NCI-H146 treated with DMSO at 0.1 percent for 48 hours (cell line): ENCODE results near the gene SUPT4H1.

Experiments
- DNase-seq: peaks from one replicate; lab custom pipeline; 2025; ENCODE audit not compliant: unreplicated experiment; lab: John Stamatoyannopoulos, UW

SUPT4H1 gene

DNA sequence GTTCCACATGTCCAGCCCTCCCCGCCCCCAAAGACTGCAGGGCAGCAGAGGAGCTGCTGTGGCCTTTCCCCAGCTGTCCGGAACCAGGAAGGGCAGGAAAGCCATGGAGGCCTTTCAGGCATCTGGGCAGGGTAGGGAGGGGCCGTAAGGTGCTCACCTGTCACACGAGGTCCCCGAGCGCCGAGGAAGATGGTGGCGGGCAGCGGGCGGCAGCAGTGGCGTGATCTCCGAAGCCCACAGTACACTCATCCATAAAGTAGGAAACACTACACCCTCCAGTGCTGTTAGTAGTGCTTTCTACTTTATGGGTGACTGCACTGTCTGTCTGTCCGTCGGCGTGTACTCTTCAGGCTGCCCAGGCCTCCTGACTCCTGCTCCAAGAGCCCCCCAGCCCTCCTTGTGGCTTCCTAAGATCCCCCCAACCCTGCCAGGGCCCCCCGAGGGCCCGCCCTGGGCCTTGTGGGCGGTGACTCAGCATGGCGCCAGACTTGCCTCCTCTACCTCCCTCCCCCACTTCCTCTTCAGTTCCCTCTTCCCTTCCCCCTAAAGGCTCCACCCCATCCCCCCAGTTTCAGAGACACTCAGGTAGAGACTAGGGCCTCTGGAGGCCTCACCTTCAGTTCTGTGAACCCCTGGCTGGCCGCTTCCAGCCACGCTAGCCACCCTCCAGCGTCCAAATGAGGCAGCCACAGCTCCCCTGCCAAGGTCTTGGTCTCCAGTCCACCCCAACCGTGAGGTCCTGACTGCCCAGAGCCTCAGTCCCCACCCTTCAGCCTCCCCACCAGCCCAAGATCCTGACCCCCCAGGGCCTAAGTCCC, 20.8 kb downstream of the SUPT4H1 start:
- DNase-seq = no peak

DNA sequence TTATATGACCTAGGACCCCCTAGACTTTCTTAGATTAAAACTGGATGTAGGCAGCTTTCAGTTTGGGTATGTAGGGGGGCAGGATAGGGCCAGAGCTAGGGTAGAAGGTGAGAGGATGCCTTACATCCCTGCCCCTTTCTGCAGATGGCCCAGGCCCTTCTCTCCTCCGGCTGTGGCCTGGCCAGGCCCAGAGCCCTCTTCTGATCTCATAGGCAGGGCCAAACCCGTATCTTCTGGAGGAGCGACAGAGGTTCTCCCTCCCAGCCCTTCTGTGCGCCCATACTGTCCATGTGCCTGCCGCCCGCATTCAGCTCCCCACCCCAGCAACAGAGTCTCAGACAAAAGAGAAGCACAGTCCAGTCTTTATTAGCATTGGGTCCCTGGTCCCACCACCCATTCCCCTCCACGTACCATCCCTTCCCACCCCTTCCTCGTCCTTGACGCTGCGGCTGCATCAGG, 21.4 kb downstream of the SUPT4H1 start:
- DNase-seq = no peak

DNA sequence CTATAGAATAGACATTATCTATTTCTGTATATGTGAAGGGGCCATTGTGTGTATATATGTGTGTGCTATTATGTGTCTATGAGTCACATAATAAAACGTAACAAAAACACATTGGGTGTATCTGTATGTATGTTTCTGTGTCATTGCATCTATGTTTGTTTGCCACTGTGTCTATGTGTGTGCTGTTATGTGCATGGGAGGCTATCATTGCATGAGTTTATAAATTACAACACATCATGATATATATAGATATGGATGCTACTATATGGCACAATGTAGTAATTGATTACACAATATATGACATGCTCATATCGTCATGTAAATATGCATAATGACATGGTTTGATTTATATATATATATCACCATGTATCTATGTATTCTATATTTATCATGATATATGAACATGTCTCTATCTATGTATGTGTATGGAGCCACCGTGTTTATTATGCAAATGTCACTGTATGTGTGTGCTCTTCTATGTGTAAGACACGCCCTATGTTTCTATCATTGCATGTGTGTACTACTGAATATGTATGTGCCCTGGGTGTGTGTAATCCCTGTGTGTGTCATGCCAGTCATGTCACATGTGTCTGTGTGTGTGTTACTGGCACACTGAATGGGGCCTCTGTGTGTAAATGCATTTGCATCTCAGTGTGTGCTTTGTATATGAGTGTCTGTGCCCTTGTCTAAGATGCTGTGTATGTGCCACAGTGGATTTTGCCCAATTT, 22.0 kb downstream of the SUPT4H1 start:
- no peak for DNase-seq

DNA sequence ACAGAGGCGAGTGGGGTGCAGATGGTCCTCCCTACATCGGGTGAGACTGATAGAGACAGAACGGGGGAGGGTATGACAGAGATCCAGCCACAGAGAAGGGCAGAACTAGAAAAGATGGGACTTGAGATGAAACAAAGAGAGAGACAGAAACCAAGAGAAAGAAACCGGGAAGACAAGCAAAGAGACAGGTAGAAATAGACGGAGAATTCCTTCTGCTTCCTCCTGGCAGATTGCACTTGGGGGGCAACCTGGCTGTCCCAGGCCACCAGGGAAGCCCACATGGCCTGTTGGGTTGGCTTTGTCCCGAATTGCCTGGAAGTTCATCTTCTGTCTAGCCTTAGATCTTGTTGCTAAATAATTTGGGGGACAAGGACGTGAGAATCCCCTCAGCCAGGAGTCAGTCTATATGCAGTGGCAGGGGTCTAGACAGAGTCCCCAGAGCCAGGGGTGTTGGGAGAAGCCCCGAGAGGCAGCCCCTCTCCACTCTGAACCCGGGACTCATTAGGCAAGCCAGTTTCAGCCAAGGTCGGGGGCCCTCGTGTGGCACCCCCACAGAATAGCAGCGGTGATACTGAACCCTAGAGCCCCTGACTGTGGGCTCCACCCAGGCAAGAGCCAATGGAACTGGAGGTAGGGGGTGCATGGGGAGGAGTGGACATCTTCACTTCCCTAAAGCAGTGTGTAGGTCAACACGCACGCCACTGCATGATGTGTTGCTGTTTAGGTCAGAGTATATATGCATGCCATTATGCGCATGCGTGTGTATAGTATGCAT, 22.8 kb downstream of the SUPT4H1 start:
- no peak for DNase-seq

DNA sequence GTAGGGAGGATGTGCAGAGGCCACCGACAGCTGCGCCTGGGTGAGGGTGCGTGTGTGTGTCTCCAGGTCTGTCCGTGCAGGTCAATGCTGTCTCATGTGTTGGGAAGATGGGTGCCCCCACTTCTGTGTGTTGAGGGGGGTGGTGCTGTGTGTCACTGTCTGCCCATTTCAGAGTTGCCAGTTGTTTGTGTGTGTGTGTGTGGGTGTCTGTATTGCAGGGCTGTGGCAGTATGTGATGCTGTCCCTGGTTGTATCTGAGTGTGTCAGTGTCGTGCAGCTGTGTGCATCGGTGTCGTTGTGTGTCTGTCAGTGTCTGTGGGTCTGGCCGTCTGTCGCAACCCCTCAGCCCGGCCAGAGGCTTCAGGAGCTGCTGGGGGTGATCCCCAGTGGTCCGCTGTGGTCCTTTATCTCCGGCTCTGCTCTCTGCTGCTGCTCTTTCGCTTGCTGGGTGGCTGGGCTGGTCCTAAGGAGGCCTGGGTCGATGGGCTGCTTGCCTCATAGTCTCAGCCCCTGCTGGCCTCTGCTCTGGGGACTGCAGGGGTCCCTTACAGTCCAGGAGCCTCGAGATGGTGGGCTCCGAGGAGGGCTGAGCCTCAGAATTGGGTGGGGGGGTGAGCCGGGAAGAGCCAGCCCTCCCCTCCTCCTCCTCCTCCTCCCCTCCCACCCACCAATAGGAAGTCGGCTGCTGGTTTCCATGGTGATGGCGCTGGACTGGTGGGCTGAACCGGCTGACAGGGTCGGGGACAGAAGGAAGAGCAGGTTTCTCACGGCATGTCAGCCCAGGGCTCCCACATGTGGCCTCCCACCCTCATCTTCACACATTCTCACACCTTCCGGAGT, 23.6 kb downstream of the SUPT4H1 start, which contains the start of gene TSPOAP1:
TSS of gene TSPOAP1 (minus strand) at position 601 of the 840 bp plus-strand sequence. CDS start 875 bp downstream, outside the sequence.
- DNase-seq = peak; percentile 5

DNA sequence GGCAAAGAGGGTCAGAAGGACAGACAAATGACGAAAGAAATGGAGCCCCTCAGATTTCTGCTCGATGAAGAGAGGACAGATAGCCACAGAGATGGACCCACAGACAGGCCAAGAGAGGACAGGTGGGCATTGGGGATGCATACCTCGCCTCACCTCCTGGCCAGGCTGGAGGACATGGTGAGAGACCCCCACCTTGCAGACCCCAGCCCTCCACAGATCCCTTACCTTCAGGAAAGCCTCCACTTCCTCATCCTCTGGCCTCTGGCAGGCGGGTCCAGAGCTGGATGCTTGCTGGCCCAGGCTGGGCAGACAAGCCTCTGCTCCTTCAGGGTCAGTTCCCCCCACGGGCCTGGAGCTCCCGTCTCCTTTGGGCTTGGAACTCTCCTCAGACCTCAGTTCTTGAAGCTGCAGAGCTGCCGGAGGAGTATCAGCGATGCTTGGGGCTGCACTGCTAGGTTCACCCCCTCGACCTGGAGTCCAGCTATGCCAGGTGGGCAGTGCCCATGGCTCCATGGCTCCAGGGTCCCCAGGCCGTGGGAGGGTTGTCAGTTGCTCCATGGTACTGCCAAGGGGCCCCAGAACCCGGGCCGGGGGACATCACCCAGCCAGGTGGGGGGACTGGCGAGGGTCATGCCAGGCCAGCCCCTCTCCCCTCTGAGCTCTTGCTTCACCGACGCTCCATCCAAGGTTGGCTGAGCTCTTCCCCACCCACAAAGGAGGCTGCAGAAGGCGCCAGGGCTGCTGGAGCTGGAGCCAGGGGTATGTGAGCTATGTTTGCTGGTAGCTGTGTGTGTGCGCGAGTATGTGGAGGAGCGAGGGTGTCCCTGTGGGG, 24.4 kb downstream of the SUPT4H1 start:
- no peak for DNase-seq

DNA sequence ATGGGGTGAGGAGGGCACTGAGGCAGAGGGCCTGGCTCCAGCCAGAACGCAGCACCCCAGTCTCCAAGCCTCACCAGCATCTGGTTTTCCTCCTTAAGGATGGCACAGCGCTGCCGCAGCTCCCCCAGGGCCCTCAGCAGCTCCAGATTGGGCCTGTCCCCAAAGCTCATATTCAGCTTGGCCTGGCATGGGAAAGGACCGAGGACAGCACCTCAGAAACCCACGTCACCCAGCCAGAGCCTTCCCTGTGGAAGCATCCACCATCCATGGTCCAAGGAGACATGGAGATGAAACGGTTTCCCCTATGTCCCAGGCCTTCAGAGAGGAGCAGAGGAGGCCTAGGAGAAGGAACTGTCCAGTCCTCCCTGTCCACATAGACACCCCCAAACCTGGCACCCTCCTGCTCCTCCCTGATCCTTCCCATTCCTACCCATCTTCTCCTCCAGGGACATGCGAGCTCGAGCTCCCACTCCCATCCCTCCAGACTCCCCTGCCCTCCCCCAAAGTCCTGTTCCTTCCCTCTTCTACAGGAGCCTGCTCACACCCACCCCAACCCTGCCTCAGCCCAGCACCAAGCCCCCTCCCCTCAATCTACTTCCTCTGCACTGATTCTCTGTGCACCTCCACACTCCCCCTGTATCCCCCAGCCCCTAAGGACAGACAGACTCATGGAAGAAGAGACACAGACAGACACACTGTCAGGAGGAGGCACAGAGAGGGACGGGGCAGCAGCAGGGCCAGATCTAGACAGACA, 25.2 kb downstream of the SUPT4H1 start:
- DNase-seq = no peak

DNA sequence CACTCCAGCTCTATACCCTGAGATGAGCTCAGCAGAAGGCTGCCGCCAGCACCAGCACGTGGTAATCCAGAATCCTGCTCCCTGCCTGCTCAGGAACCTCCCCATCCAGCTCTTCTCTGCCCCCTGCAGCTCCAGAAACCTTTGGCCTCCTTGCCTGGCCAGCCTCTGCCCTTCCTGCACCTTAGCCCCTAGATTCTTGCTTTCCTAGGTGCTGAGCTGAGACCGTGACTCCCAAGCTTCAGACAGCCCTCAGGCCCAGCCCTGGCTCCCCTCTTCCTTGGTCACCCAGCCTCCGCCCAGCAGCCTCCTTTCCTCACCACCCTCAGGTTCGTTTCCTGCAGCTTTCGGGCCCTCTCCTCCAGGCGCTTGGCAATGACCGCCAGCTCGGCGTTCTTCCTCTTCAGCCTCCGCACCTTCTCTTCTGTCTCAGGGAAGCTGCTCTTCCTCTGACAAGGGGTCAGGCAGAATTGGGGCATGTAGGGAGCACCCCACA, 26.0 kb downstream of the SUPT4H1 start:
- DNase-seq = no peak

DNA sequence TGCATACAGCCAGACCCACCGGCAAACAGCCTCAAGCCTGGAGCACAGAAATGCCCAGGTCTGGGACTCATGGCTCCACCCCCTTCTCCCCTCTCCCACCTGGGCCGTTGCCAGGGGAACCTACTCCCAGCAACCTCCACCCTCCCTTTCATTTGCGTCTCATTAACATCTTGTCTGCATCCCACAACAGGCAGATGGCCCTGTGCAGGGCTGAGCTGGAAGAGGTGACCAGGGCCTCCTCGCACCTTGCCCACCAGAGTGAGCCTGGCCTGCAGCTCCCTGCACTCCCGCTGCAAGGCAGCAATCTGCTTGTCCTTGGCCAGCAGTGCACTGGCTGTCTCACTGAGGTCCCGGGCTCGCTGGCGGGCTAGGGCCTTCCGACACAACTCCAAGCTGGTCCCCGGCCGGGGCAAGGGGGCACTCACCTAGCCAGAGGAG, 26.7 kb downstream of the SUPT4H1 start:
- peak; percentile 34 for DNase-seq

DNA sequence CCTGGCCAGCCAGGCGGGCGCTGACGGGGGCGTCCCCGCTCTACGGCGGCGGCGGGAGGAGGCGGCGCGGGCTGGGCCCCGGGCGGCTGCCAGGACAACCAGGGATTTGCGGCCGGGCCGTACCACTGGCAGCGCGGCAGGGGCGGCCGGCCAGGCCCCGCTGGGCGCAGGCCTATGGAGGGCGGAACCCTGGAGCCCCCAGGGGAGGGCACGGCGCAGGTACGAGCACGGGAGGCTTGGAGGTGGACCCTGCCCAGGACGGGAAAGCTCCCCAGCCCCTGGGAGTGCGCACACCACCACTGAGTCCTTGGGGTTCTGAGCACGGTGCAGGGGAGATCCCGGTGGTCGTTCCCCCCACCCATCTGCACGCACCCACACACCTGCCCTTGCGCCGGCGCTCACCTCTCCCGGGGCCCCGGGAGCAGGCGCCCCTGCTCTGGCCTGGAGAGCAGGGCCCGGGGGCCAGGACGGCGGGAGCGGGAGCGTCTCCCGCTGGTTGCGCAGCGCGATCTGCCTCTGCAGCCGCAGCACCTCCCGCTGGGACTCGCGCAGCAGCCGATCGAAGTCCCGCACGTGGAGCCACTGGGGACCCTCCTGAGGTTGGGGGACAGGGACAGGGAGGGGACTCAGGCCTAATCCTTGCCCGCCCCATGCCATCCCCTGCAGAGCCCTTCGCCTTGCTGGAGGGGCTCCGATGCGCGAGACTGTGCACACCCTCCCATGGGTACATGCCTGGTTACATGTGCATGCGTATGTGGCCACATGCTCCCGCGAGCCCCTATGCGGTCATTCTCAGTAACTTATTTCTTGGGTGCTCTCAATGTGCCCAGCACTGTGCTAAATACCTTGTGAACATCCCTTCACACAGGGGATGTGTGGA, 27.4 kb downstream of the SUPT4H1 start:
- peak; percentile 19 for DNase-seq

DNA sequence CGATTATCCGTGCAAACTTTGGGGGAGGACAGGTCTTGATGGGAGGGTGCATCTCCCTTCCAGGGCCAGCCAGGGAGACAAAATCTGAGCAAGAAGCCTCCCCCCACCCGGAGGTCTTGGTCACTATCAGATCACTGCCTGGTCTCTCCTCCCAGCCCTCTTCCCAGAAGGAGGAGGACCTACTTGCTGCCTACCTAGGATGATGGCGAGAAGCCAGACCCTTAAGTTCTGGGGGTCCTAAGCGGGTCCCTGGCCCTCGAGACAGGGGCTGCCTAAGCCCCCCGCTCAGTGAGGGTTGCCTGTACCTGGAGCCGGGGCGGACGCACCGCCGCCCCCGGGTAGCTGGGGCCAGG, 28.0 kb downstream of the SUPT4H1 start:
- no peak for DNase-seq

DNA sequence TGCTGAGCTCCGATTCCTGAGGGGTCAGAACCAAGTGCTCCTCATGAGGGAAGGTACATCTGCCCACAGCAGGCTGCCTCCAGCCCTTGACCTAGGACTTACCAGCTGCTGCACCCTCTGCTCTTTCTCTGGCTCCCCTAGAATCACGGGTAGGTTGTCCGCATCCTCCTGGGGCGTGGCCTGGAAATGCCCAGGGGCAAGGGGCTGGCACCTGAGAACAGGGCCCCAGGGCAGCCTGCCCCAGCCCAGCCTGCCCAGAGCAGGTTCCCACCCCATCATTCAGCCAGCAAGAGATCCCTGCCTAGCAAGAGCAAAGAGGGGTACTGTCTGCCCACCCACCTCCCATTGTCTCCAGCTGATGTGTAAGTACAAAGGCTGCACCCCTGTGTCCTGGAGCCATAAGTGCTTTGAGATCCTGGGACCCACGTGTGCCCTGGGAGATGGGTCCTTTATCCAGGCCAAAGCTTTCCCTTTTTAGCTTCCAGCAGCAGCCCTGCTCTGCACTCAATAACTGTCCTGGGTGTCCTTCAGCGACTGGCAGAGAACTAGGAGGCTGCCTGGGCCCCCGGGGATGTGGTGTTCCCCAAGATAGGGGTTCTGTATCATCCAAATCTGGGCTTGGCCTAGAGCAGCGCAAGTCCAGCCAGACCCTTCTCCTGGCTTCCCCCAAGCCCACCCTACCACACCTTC, 28.5 kb downstream of the SUPT4H1 start:
- no peak for DNase-seq

DNA sequence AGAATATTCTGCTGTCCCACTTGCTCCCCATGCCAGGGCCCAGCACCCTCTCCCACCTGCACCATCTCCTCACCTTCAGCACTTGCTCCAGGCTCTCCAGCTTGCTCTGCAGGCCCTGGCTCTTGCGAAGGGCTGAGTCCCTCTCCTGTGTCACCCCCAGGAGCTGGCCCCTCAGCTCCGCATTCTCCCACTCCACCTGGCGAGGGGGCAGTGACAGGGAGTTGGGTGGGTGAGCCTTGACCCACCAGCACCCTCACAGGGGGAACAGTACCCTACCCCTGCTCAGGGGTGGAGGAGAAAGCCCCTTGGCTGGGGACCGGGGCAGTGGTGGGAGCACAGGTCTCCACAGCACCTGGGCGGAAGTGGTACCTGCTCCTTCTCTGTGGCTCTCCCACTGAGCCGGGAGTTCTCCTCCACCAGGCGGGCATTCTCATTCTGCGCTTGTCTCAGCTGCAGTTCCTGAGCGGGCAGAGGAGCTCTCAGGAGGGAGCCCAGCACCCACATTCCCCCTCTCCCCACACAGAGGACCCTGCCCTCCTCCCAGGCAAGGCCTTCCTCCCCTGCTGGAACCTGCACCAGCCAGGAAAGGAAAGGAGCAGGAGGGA, 29.3 kb downstream of the SUPT4H1 start:
- no peak for DNase-seq

DNA sequence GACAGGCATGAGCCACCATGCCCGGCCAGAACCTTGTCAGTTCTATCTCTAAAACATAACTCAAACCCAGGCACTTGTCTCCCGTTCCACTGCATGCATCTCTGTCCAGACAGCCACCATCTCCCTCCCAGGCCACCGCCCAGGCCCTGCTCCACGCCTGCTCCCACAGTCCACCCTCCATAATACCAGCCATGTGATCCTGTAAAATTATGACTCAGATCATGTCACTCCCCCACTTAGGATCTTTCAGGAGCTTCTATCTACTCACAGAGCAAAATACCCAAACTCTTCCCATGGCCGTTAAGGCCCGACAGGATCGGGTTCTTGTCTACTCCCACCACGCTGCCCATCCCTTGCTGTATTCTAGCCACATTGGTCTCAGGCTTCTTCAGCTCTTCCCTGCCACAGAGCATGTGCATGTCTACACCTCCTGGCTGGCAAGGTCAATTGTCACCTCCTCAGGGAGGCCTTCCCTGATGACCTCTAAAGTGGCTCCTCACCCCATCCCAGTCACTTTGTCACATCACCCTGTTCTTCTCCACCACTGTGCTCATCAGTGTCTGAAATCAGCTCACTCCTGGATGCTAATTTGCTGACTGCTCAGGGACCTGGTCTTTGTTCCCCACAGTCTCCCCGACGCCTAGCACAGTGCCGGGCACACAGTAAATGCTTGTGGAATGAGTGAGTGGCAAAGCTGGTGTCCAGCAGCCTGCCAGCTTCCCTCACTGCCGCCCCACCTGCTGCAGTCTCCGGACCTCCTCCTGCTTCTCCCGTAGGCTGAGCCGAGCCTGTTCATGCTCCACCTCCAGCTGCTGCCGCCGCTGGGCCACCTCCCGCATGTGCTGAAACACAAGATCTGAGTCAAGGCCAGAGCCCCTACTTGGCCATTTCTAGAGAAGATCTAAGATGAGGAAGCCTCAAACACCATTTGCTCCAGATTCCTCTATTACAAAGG, 30.2 kb downstream of the SUPT4H1 start:
- no peak for DNase-seq

DNA sequence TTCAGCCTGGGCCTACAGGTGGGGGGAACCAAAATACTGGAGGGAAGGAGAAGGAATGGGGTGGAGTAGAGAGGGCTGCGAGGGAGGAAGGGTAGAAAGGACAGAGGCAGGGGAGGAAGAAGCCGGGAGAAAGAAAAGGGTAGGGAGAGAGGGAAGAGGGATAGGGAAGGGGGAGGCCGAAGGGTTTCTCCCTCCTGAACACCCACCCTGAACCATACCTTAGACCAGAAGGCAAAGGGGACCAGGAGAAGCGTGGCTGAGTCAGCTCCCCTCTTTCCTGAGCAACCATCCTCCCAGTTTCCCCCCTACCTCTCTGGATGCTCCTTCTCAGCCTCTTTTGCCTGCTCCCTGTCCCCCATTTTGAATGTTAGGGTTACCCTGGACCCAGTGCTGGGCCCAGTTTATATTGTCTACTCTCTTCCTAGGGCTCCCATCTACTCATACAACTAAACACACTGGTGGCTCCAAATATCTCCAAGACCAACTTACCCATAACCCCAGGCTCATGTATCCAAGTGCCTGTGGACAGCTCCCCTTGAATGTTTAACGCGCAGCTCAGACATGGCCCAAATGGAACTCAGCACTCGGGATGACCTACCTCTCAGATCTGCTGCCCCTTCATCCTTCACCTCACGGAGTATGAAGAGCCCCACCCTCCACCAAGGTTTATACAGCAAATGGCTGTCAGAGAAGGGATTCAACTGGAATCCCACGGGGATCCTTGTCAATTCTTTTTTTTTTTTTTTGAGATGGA, 31.3 kb downstream of the SUPT4H1 start:
- no peak for DNase-seq
